Pulmonary artery endothelial cell (primary cell): ENCODE results near the gene SPTLC3. TPM values are rescaled to one million over a fixed set of nuclear protein-coding genes. Genes with fewer than 3 reads are reported as not detected.

Experiments used
- DNase-seq: peaks from one replicate; pipeline ENCODE4 v3.0.0-alpha.2; 2011; ENCODE audit warnings: low read depth, low spot score
- total RNA-seq: library from RNA; depleted of rRNA; stranded (reverse); fragments of >200 nt; gene quantifications from 2 replicates; pipeline ENCODE4 v1.2.3, GENCODE V29; 2014

Gene SPTLC3
- total RNA-seq, 1 donor from 2014 or later: 0.40 TPM

DNA sequence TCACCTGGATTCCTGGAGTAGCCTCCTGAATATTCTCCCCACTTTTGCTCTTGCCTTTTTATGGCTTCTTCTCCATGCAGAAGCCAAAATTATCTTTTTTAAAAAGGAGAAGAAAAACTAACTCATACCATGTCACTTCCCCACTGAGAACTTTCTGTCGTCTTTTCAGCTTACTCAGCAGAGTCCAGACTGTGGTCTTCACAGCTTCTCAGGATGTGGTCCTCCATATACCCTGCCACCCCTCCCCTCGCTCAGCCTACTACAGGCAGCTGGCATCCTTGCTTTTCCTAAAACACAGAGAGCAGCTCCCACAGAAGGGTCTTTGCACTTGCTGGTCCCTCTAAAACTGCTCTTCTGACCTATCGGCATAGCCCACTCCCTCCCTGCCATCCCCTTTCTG is 122.9 kb downstream of the SPTLC3 start:
- no peak for DNase-seq

DNA sequence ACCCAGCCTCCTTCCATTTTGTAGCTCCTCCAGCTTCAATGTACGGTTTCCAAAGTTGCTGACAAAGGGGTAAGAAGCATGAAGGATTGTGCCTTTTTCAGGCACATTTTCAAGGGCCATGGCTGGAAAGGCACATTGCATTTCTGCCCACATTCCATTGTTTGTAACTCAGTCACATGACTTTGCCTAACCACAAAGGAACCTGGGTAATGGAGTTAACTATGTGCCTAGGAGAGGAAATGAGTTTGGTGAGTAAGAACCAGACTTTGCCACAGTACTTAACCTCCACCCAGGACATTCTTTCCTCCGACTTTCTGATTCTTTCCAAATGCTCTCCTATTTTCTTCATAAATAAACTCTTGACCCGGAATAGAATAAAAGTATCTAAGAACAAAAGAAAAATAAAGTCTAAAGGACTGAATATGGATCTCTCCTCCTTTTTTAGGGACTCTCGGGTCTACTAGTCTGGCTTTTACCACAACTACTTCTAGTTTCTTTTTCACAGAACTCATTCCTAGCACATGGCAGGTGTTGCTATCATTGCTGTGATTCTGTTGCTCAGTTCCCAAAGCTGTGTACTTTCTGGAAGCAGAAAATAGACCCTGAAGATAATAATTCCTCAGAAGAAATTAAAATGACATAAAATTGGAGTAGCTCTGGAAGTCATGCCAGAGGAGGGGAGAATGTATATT is 130.8 kb downstream of the SPTLC3 start:
- no peak for DNase-seq

DNA sequence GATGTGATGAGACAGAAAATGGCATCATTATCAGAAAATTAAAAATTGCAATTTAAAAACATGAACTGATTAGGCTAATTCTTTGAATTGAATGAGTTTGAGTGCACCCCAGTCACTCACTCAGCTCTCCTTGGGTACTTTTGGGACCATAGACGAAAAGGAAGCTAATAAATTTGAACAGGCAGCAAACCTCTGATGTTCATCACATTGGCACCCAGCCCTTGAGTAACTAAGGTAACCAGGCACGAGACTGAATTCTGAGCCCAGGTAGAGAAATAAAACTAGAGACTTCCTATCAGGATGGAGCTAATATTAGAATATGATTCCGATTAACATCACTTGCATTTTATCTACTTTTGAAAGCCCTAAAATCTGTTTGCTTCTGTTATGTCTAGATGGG is 131.4 kb downstream of the SPTLC3 start:
- no peak for DNase-seq

DNA sequence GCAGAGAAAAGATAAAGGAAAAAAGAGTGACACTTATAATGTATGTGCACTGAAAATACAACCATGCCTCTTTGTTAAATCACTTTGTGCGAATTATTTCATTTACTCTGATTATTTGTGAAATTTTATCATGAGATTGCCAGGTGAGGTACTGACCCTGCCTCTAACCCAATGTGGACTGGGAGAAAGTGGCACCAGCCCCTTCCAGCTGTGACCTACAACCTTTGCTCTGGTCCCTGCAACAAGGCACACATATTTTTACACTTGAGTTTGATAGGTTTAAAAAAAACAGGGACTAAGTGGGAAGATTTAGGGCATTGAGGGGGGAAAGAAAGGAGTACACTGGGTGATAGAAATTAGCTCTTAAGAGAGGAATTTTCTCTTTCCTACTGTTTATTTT is 132.0 kb downstream of the SPTLC3 start:
- no peak for DNase-seq

DNA sequence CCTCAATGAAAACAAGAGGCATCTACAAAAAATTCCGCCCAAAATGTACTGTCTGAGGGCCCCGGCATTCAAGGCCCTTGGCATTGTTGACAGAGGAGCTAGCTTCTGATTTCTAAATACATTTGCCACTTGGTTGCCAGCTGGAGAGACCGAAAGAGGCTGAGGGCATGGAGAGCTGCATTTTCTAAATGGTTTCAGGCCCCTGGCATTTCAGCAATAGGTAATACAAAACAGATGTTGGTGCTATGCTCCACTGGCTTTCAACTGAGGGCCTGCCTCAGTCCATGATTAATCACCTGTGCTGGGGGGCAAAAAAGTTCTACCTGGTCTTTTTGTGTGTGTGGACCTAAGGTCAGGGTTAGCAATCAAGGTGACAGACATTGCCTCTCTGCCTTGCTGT is 132.8 kb downstream of the SPTLC3 start:
- DNase-seq: no peak

DNA sequence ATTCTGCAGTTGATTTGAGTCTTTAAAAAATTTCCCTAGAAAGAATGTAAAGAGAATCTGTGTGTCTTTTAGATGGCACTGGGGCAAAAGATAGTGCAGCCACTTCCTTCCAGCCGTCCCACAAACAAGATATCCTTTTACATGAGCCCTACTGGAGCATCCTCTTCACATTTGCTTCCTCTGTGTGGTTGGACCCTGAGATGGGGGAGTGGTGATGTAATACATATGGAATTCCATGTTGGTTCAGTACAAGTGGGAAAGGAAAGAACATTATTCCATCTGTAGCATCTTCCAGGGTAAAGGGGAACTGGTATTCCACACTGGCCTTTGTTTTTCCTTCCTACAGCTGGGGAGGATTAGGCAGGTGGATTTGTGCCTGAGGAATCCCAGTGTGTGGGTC is 133.4 kb downstream of the SPTLC3 start:
- DNase-seq: no peak

DNA sequence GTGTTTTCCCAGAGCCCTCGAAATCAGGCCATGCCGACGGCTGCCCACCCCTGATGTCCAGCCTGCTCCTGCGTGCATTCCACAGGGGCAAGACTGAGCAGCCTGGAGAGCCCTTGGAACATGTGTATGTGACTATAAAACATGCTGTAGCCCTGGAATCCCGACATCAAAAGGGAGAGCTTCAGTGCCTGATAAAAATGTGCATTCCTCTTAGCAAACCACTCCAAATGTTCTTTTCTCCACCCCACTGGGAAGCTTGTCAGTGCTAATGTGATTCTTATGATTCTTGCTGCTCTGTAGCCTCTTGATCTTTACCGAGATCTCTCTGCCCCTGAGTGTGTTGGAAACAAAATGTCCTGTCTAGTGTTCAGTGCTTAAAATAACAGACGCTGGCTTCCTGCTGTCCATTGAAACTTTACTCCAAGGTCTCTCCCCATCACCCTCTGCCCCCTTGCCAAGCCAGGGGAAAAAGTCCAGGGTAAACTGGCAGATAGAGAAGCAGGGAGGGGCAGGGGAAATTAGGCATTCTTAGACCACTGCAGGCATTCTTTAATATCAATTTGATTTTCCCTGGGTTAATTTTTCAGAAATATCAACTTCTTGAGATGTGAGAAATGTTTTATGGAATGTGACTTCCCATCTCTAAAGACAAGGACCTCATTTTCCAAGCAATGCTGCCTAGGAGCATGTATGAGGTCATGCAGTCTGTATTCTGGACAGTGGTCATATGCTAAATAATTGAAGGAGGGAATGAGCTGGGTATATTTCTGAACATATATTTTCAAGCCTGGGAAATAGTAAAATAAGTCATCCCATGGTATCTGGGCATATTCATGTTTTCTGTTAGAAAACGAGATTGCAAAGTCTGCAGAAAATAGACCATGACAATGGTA is 138.5 kb downstream of the SPTLC3 start:
- DNase-seq: no peak

DNA sequence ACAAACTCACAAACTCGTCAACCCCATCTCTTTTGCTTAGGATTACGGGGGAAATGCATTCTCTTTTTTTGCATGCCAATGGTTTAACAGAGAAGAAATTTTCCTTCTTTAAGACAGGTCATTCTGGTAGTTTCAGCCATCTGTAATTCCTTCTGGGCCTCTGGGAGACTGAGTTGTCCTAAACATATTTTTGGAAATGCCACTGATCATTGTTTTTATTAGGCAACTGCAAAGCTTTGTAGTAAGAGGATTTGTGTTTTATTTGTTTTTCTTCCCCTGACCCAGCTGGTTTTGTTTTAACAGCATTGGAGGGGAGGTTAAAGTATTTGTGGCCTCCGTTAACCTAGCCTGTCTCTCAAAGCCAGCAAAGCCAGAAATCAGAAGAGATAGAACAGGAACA is 139.2 kb downstream of the SPTLC3 start:
- no peak for DNase-seq

DNA sequence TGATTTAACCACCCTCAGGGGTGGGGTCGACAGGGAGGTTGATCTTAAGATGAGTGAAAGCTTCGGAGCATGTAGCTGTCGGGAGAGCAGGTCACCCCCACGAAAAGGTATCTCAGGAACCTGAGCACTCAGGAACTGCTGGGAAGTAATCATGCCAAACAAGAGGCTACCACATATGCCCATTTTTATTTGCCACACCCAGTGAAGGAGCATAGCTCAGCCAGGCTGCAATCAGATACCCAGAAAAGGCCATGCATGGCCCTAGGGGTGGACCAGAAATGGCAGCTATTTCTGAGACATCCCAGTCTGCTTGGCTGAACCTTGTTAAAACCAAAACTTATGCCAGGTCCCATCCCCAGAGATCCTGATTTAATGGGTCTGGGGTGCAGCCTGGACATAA is 139.6 kb downstream of the SPTLC3 start:
- no peak for DNase-seq

DNA sequence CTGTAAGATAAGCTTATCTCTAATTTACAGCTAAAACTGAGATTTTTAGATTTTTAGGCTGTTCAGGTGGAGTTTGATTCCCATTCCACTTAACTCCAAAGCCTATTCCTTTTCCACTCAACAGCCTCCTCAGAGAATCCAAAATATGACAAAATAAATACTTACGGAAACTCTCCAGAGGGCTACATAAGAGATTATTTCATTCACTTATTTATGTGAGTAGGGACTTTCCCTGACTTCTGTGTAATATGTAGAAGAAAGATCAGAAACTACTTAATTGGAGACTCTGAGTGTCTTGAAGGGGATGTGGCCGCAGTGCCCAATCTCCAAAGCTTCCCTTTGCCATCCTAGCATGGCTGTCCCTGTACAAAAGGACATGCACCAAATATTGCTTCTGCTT is 140.2 kb downstream of the SPTLC3 start:
- no peak for DNase-seq

DNA sequence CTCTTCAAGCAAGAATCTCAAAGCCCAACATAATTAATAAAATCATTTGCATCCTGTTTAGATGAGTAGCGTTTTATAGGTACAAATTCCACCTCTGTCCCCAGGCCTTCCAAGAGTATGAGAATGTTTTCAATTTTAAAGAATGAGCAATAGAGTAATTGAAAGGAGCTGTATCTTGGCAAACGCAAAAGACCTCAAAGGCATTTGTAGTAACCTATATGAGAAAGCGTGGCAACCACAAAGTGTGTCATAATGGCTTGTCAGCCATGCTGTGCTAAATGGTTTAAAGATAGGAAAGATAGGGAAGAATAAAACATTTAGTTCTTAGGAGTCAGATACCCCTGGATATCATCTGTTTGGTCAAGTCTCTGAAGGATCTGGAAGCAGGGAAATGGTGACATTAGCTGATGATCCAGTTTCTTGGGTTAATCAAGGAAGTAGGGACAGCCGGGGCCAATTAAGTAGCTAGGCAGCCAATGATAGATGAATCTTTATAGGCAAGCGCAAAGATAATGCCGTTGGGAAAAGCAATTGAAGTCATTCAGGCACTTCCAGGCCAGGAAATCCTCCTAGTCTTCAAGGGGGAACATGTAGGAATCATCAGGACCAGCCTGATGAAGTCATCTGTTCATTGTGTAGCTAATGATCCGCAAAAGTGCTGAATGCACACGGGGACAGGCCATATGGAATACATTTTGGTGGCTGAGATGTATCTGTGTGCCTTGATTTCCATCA is 140.8 kb downstream of the SPTLC3 start:
- no peak for DNase-seq

DNA sequence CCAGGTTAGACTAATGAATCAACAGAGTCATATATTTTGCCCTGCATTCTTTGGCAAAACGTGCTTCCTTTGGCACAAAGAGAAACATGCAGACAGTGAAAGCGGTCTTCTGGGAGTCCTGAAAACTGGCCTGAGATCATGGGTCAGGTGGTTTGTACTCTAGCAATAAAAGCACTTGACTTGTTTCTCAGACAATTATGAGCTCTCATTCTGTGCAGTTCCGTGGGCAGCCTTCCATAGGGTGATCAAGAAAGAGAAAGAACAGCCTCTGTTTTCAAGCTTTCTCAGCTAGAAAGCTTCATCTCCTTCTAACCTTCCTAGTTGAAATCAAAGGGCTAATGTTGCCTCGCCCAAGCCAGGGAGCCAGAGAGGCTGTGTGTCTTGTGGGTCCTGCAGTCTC is 149.6 kb downstream of the SPTLC3 start:
- no peak for DNase-seq

DNA sequence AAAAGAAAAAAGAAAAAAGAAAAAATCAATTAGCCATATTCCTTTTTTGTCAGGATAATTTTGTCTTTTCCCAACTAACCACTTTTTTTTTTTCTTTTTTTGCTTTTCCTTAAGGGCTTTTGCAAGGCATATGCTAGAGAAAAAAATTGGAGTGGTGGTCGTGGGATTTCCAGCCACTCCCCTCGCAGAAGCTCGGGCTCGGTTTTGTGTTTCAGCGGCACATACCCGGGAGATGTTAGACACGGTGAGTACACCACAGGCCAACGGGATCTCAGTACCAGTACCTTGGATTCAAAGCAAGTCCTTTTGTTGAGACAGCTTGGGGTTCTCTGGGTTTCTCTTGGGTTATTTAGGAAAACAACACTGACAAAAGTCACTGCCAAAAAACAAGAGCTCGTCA is 151.1 kb downstream of the SPTLC3 start:
- no peak for DNase-seq

DNA sequence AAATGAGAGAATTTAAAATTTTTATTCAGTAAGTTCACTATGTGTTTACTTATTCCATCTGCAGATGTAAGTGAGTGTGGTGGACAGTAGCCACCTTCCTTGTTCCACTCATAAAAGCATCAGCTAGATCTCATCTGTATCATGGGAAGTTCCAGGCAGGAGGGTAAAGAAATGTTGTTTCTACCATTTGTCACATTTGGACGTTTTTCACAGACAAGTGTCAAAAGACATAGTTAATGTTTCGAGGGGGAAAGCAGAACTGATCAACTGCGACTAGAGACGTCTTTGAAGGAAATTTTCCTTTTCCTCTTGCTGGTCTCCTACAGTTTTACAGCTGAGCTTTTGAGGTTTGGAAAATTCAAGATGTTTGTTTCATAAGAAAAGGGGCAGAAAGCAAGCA is 156.4 kb downstream of the SPTLC3 start:
- no peak for DNase-seq

DNA sequence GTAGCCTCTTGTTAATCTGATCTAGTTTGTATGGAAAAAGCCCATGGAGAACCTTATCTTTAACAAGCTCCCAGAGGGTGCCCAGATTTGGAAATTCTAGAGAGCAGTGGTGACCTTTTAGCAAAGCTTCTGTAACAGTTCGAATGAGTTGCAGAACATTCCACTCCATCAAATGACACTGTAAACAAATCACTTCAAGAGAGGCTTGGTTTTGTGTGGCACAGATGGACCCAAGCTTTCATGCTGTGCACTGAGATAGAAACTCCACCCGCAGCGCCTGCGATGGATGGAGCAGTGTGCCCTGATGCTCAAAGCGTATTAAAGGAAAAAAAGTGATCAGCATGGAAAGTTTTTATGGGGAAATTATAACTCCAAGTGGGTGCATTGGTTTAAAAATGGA is 157.2 kb downstream of the SPTLC3 start:
- no peak for DNase-seq

DNA sequence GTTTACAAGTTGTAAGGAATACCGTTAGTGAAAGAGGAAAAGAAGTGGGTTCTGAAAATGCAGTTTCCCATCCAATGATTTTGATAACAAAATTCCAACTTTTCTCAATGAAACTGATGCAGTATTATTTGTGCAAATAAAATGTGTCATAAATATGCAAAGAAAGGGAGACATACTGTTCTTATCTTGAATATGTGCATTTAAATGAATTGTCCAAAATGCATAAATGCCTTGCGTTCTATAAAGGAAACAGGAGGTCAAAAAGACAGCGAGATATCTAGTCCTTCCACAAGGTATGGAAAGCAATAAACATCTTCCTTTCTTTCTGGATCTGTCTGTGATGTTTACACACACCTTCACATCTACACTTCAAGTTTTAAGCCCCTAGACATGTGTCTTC is 157.7 kb downstream of the SPTLC3 start:
- DNase-seq: no peak

DNA sequence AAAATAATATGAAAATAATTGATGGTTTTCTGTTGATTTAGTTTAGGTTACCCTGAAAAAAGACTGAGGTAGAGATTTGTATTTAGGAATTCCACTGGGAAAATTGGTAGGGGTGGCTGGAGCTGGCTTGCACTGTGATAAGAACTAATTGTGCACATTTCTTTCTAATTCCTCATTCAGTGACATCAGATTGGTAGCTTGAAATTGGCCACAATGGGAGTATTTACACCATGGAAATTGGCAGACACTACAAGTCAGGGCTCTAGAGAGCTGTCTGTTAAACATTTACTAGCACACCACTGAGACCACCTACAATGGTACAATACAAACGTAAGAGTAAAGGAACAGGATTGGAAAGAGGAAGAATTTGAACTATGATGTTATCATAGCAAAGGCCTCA is 160.3 kb downstream of the SPTLC3 start:
- no peak for DNase-seq

DNA sequence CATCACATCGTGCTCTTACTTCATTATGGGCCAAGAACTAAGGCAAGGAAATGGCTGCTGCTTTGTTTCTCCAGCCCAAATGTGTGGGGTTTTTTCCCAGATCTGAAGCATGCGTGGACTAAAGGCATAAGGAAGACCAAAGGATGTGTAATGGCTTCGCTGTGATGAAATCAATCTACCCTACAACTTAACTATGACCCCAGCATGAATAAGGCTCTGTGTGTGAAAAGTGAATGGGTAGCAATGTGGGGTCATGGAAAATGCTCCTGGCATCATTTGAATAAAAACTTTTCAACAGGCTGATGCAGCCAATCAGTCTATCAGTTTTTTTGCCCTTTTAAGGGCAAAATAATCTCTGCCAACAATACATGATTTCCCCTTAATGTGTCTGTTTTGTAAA is 162.0 kb downstream of the SPTLC3 start:
- no peak for DNase-seq

DNA sequence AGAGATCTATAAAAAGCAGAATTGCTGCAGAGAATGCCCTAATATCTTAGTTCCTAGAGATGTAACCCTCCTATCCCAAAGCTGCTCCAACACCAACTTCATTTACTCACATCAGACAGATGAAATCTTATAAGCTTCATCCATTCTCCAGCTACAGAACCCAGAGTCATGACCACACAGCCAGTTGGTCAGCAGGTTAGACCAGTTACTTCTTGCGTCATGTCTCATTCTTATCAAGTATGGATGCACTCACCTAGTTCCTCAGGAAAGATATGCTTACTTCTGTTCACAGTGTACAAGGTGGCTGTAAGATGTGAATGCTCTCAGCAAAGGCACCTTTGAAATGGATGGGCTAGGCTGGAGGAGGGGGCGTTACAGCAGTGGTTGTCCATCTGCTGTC is 164.4 kb downstream of the SPTLC3 start:
- DNase-seq: no peak

DNA sequence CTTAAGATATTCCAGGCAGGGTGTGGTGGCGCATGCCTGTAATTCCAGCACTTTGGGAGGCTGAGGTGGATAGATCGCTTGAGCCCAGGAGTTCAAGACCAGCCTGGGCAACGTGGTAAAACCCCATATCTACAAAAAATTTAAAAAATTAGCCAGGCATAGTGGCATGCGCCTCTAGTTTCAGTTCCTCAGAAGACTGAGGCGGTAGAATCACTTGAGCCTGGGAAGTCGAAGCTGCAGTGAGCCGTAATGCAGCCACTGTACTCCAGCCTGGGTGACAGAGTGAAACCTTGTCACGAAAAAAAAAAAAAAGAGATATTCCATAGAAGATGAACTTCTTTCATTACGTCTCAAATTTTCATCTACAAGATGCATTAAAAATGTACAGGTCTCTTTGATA is 165.6 kb downstream of the SPTLC3 start:
- DNase-seq: no peak

DNA sequence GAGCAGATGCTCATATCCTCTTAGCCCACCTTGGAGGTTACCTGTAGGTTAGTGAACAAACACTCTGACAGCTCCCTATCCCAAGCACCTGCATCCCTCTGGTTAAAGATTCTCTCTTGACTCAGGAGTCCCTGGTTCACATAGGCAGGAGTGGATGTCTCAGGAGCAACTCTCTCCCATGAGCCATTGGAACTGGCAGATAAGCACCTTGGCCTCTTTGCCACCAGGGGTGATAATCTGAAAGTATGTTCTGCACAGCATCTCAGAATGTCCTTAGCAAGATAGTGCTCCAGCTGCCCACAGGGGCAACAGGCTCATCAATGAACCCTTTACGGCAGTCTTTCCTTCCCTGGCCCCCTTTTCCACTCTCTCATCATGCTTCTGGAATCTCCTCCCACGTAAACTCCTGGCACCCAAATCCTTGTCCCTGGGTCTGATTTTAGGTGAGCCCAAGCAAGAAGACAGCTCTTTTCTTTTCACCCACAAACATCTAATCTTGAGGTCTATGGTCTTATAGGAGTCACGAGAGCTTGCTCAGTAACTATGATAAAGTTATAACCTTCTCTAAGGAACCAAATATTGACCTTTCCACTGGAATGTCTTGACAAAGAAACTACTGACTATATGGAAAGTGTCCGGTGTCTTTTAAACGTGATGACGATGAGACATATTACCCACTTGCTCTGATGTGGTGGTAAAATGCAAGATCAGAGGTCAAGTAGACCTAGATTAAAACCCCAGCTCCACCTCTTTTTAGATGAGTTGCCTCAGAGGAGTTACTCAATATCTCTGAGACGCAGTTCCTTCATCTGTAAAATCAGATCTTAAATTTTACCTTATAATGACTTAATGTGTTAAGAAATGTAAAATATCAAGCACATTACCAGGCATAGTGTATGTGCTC is 172.5 kb downstream of the SPTLC3 start:
- DNase-seq: no peak
